Activated CD4-positive, CD25-positive, alpha-beta regulatory T cell (primary cell): ENCODE results near the gene RAB20.
"Not testable (repeated sequence)": the region's sequence is repeated elsewhere in the genome, so short reads cannot be mapped to it uniquely, and the experiment has no call there.

ENCODE experiments used
- DNase-seq, 4 experiments: peaks; one replicate each; lab custom pipeline; 2025; lab: John Stamatoyannopoulos, UW

Gene RAB20

DNA sequence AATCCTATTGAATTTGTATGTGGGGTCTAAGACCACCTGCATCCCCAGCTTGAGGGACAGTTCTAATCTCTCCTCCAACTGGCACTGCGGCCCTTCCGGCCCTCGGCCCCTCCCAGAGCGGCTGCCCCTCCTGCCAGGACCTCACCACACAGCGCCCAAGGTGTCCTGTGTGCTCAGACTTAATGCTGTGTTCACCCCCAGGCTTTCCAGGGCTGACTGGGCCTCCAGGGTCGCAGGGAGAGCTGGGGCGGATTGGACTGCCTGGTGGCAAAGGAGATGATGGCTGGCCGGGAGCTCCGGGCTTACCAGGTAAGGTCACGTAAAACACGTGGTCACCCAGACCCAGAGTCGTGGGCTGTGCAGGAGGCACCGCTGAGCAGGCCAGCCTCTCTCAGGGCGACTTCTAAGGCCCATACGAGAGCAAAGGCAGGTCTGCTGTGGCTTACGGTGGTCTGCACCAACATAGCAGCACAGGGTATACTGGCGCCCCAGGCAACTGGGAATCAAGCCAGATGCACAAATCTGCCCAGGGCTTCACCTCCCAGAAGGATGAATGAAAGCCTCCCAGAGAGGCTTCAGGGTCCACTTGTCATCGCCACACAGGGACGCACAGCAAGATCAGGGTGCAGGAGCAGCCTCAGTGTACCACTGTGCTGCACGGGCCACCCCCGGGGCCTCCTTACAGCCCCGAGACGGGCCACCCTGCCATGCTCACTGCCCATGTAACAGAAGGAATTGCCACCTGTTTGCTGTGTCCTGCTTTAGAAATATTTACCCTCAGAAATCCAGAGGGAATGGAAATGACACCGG lies 69.4 kb downstream of the RAB20 start:
- DNase-seq, result no peak

DNA sequence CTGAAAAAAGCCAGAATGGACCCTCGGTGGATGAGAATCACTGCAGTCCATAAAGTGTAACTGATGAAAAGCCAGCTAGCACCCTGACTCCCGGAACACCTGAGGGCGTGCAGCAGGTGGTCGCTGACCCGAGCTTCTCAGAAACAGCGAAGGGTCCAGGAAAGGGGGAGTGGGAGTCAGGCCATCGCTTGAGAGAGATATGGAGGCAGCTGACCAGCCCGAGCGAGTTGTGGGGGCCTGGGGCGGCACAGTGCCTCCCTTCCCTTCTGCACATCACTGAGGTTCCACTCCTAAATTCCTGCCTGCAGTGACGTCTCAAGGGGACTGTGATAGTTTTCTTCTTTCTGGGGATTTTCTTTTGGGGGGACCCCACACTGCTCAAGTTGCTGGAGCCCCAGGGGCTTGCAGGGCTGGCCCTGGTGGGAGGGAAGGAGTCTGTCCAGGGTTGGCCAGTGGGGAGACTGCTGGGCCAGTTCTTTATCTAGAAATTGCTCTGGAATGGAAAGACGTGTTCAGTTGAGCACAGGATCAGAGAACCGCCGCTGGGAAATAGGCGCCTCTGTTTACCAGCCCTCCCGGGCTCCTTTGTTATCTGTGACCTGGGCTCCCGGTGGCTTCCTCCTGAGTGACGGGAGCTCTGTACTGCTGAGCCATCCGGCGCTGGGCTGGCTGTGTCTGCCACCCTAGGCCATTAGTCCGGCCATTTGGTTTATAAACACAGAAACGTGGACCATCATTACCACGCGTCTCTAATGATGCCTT lies 71.3 kb downstream of the RAB20 start:
- DNase-seq, result no peak

DNA sequence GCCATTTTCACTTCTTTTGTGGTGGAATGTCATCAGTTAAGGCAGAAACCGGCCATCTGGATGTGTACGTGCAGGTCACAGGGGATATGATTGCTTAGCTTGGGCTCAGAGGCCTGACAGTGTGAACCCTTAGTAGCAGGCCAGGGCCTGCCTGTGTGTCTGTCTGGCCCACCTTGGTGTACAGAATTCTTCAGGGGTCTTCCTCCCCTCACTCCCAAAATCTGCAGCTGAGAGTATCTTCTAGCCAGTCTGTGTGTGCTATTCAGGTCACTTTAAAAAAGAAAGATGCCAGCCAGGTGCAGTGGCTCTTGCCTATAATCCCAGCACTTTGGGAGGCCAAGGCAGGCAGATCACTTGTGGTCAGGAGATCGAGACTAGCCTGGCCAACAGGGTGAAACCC lies 74.6 kb downstream of the RAB20 start:
- not testable (repeated sequence) for DNase-seq

DNA sequence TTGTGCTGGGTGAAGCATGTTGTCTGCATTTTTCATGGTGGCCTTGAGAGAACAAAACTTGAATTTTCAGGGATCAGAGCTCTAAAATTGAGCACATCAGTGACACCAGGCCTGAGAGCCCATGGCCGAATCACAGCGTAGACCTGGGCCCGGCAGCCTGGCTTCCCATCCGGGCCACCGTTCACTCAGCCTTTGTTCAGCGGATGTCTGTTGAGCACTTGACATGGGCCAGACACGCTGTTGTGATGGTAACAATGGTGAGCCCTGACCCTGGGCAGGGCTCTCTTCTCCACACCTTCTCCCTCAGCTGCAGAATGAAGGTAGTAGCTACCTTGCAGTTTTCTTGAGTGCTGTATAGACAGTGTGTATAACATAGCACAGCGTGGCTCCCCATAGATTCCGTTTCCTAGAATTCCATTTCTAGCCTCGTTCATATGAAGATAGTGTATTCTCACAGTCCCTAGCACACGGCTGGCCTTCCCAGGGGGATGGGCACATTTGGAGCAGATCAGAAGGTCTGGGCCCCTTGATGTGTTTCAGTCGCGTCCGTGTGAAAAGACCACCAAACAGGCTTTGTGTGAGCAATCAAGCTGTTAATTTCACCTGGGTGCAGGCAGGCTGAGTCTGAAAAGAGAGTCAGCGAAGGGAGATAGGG lies 75.3 kb downstream of the RAB20 start:
- no peak for DNase-seq

DNA sequence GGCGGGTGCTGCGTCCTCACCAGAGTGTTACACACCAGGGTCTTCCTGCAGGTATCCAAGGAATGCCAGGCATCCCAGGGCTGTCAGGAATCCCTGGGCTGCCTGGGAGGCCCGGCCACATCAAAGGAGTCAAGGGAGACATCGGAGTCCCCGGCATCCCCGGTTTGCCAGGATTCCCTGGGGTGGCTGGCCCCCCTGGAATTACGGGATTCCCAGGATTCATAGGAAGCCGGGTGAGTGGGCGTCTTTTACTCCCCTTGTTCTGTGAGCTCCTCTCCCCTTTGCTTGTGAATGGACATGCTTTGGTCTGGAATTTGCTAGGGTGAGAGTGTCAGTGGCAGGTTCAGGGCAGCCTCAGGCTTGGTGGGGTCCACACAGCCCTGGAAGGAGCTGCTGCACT lies 75.9 kb downstream of the RAB20 start:
- no peak for DNase-seq

DNA sequence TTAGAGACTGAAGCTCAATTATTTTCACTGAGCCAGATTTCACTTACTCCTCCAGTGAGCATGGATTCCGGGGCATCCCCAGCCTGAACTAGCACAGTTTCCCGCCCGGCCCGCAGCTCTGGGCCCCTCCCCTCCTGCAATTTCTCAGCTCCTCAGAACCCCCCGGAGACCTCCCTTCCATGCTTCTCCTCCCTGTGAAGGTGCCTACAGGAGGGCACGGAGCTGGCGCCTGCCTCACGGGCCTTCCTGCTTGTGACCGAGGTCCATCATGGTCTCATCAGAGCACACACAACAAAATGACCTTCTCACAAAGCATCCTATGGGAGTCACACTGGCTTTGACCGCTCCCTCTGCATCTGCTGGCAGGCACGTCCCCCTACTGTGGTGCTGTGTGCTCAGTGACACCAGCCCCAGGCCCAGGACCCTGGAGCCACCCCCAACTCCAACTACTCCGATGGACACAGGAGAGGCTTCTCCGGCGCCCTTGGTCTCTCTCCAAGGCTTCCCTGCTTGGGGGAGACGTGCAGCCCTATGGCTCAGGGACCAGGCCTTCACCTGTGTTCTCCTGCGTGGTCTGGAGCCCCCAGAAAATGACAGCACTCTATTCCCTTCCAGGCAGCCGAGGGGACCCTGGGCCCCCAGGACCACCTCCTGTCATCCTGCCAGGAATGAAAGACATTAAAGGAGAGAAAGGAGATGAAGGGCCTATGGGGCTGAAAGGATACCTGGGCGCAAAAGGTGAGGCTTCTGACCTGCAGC lies 77.1 kb downstream of the RAB20 start:
- no peak for DNase-seq

DNA sequence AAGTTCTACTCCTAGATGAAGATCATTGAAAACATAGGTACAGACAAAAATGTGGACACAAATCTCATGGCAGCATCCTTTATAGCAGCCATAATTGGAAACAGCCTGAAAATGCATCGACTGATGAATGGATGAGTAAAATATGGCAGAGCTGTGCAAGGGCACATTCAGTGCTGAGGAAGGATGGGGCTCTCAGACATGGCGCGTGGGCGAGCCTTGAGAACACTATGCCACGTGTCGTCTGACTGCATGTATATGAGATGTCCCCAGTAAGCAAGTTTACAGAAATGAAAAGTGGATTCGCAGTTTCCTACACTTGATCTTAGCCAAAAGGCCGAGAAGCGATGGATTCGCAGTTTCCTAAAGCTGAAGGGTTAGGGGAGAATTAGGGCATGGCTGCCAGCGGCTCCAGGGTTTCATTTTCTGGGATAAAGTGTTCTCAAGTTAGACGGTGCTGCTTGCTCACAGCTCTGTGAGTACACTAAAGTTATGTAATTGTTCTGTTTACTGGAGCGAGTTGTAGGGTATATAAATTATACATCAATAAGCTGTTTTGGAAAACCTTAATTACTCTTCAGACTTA lies 78.0 kb downstream of the RAB20 start:
- no peak for DNase-seq

DNA sequence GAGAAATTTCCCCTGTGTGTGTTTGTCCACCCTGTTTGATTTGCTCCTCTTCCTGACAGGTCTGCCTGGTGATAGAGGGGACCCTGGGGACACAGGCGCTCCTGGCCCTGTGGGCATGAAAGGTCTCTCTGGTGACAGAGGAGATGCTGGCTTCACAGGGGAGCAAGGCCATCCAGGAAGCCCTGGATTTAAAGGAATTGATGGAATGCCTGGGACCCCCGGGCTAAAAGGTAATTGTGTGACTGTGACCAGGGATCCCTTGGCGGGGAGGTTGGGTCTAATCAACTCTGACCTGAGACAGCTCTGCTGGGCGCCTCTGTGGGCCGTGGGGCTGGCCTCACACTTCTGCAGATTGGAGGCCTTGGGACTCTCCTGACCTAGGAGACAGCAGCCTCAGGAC lies 81.4 kb downstream of the RAB20 start:
- no peak for DNase-seq

DNA sequence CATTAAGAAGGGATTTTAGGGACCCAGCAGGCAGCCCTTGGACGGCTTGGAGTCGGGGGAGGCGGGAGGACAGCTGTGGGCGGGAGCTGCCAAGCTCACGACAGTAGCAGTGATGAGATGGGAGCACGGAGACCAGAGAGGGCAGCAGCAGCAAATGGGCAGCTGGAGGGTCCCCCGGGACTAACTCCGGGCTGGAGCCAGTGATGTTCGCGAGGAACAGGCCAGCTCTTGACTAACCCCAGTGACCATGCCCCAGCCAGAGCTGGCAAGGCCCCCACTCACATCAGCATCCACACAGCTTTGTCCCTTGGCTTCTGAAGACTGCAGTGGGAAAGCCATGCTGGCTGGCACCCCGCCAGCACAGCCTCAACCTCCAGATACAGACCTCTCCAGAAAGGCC lies 81.9 kb downstream of the RAB20 start:
- DNase-seq, result no peak

DNA sequence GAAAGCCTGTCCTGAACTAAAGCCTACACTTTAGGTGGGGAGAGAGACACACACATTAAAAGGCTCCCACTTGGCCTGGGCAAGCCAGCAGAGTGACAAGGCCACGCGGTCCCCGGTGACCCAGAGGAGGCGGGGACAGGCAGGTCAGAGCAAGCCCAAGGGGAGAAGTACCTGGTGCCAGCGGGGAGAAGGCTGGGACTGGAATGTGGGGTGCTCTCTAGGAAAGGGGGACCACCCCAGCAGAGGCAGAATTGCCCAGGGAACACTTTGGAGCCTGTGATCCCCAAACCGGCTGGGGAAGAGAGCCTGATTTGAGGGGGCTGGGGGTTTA lies 82.3 kb downstream of the RAB20 start:
- DNase-seq, result no peak

DNA sequence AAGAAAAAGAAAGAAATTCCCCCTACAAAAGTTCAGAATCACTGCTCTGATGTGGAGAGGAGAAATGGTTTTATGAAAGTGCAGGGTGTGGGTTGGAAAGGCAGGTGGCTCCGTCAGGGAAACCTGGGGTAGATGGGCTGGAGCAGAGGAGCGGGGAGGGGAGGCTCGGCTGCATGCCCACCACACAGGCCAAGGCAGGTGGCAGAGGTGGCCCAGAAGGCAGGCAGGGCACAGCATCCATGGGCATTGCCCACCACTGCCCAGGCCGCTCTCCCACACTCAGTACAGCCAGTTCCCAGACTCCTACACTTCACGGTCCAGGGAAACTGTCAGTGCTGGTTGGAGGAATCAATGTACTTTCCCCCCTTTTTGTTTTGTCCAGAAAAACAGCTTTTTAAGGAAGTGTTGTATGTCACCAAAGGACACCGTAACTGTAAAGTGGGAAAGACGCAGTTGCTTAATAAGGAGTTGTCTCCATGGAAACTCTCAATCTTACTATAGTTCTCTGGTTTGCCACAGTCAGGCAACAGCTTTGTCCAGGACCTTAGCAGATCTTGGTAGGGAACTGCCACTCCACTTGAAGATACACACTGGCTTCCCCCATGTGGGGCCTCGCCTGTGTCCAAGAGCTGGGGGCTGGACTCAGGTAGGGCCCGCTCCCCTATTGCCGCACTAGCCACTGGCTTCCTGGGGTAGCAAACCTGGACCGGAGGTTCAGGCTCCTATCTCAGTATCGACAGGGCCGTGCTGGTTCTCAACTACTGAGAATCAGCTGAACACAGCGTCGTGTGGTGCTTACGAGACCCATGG lies 82.9 kb downstream of the RAB20 start:
- DNase-seq, result no peak

DNA sequence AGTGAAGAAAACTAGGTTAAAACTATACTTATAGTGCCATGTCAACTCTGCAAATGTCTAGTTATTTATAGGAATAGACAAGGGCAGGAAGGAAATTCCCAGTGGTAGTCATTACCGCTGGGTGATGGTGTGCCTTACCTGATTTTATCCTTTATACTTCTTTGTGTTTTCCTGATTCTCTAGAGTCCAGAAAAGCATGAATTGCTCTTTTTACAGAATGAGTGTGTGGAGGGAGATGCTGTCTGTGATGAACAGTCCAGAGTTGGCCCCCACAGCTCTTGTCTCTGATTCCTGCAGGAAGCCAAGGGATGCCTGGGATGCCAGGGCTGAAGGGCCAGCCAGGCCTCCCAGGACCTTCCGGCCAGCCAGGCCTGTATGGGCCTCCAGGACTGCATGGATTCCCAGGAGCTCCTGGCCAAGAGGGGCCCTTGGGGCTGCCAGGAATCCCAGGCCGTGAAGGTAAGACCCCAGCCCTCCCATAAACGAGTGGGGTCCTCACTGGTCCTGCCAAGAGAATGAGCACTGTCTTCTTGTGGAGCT lies 83.7 kb downstream of the RAB20 start:
- DNase-seq, result no peak

DNA sequence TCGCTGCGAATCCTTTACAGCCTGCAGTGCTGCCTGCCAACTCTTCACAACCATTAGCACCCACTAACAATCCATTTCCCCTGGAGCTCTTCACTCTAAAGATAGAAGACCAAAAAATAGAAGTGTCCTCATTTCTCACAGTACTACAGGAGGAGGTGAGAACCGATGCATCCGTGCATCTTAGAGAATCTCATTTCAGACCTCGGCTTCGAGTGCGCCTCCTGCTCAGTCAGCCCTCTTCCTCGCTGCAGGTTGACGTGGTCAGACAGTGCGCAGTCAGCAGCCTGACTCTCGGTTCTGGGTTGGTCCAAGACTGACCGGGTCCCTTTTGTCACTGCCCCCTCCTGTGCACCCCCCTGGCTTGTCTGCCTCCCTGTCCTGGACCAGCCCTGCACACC lies 85.3 kb downstream of the RAB20 start:
- DNase-seq, result no peak

DNA sequence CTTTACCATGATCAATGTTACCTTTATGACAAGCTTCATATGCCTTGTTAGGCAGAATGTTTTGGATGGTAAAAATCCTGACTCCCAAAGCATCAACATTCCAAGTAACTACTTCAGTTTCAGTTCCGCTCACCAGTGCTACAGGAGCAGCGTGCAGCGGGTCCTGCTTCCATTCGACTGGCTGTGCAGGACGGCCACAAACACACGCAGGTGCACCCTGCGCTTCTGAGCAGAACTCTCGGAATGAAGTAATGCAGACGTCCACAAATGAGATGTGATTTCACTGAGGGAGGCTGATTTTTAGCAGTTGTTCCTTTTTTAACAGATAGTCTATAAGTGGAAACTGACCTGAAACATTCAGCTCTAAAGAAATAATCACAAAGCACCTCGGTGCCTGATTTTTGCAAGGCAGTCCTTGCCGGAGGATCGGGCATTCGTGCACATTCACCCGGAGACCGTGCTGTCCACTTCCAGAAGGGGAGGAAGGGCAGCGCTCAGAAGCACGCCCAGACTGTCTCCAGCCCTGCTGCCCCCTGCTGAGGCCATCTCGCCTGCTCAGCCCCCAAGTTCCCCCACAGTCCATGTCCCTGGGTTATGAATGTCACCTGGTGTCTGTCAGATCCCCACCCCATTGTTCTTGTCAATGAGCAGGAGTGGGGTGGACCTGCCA lies 85.8 kb downstream of the RAB20 start:
- no peak for DNase-seq

DNA sequence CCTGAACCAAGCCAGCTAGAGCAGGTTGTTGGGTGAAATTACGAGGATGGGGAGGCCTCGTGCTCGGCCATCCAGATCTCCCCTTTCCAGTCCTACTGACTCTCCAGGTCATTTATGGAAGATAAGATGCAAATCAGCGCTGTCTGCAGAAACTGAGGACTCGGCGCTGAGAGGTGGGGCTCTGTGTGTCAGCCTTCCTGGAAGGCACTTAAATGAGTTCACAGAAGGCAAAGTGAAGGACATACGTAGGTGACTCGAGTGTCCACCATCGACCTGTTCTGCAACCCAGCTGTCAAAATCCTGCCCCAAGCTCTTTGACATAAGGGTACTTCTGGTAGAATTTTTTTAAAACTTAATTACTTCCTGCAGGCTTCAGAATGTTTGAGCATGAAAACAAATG lies 86.4 kb downstream of the RAB20 start:
- DNase-seq, result no peak

DNA sequence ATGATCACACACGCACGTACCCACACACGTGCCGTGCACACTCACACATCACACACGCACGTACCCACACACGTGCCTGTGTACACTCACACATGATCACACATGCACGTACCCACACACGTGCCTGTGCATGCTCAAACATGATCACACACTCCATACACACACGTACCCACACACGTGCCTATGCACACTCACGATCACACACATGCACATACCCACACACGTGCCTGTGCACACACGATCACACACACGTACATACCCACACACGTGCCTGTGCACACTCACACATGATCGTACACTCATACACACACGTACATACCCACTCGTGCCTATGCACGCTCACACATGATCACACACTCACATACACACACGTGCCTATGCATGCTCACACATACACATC lies 86.8 kb downstream of the RAB20 start:
- no peak for DNase-seq
